ENCODE data around the gene SIGLEC7. TPM values are rescaled to one million over a fixed set of nuclear protein-coding genes. Genes with fewer than 3 reads are reported as not detected.

SIGLEC7 gene
- total RNA-seq, 4 donors from 2014 or later, result not detected

DNA sequence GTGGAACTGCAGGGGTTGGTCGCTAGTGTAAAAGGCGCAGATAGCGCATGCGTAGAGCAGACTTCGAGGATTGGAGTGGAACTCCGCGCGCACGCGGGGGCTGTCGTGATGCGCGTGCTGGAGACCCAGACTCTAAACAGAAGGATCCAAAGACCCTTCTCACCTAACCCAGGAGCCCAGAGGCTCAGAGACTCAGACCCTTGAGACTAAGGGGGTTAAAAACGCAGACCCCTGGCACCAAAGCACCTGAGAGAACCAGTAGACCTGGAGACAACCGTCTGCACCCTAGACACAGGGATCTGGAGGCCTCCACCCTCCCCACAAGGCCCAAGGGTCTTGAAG, 33.3 kb upstream of the SIGLEC7 start:
- intact Hi-C loops (cut with DNase I; ENCODE audit: low total_unique reads), result no loop called here
- peak overlapping the region; percentile 29 for H3K4me3 ChIP-seq (ENCODE audit: low read depth, poor library complexity, severe bottlenecking)
- WGBS, 2 donors, result 1 to 6% methylated on average over 15 of the region's 15 CpGs
- TF ChIP-seq POLR2A (IDR thresholded peaks at IDR 0.05), result no peak
- TF ChIP-seq, protein P1, sequence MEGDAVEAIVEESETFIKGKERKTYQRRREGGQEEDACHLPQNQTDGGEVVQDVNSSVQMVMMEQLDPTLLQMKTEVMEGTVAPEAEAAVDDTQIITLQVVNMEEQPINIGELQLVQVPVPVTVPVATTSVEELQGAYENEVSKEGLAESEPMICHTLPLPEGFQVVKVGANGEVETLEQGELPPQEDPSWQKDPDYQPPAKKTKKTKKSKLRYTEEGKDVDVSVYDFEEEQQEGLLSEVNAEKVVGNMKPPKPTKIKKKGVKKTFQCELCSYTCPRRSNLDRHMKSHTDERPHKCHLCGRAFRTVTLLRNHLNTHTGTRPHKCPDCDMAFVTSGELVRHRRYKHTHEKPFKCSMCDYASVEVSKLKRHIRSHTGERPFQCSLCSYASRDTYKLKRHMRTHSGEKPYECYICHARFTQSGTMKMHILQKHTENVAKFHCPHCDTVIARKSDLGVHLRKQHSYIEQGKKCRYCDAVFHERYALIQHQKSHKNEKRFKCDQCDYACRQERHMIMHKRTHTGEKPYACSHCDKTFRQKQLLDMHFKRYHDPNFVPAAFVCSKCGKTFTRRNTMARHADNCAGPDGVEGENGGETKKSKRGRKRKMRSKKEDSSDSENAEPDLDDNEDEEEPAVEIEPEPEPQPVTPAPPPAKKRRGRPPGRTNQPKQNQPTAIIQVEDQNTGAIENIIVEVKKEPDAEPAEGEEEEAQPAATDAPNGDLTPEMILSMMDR (IDR thresholded peaks at IDR 0.05), result no peak
- no peak for DNase-seq (ENCODE audit: low spot score in 2 of 2)

DNA sequence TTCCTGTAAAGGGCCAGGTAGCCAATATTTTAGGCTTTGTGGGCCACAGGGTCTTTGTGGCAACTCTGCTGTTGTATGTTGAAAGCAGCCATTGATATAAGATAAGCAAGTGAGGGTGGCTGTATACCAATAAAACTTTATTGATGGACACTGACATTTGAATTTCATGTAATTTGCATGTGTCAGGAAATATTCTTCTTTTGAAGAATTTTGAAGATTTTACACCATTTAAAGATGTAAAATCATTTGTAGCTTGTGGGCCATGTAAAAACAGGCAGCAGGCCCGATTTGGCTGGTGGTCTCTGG, 31.5 kb upstream of the SIGLEC7 start:
- 71 to 80% methylated on average over 1 of the region's 1 CpG for WGBS, 2 donors

GRCh38 chr19:51111606-51112005, 30.5 kb upstream of the SIGLEC7 start:
- intact Hi-C loops (cut with DNase I; ENCODE audit: low total_unique reads), result no loop called here
- TF ChIP-seq, protein P1 (IDR thresholded peaks at IDR 0.05), result no peak
- TF ChIP-seq POLR2A (IDR thresholded peaks at IDR 0.05), result no peak
- no peak for DNase-seq (ENCODE audit: low spot score in 2 of 2)
- WGBS, 2 donors, result 42 to 46% methylated on average over 6 of the region's 6 CpGs
- H3K4me3 ChIP-seq (ENCODE audit: low read depth, poor library complexity, severe bottlenecking), result no peak overlapping the region

More for the DNA sequence above, 31.5 kb upstream of the SIGLEC7 start:
- intact Hi-C loops (cut with DNase I; ENCODE audit: low total_unique reads), result no loop called here
- no peak for DNase-seq (ENCODE audit: low spot score in 2 of 2)
- no peak for TF ChIP-seq POLR2A (IDR thresholded peaks at IDR 0.05)
- H3K4me3 ChIP-seq (ENCODE audit: low read depth, poor library complexity, severe bottlenecking), result no peak overlapping the region

DNA sequence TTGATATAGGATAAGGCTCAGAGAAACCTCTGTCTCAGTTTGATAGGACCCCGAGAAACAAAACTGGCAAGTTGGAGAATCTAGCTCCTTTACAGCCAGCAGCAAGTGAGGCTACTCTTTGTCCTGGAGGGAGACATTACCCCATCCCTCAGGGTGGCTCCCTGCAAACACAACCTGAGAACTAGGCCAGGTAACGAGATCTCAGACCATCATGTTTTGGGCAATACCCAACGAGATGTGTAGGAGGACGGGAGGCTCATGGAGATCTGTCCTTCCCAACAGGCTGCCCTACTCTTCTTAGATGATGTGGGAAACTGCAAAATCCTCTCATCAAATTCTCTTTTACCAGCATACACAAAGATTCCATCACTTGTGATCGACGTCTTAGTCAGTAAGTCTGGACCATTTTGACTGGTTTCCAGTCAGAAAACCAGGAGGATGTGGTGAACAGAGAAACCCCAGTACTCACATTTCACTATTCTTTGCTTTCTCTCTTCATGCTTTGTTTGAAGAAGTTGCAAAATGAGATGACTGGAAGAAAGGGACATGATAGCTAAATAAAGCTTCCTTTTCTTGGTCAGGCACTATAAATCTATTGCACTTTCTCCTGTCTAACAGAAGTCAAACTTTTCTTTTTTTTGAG, 27.9 kb upstream of the SIGLEC7 start:
- 75 to 76% methylated on average over 6 of the region's 6 CpGs for WGBS, 2 donors
- intact Hi-C loops (cut with DNase I; ENCODE audit: low total_unique reads), result no loop called here
- no peak for DNase-seq (ENCODE audit: low spot score in 2 of 2)
- TF ChIP-seq, protein P1 (IDR thresholded peaks at IDR 0.05), result no peak
- no peak for TF ChIP-seq POLR2A (IDR thresholded peaks at IDR 0.05)
- no peak overlapping the region for H3K4me3 ChIP-seq (ENCODE audit: low read depth, poor library complexity, severe bottlenecking)

- no peak for DNase-seq (ENCODE audit: low spot score in 2 of 2)
- TF ChIP-seq POLR2A (IDR thresholded peaks at IDR 0.05), result no peak
- TF ChIP-seq, protein P1 (IDR thresholded peaks at IDR 0.05), result no peak
- no peak overlapping the region for H3K4me3 ChIP-seq (ENCODE audit: low read depth, poor library complexity, severe bottlenecking)
- intact Hi-C loops (cut with DNase I; ENCODE audit: low total_unique reads), result no loop called here
- WGBS, 2 donors, result 62 to 69% methylated on average over 6 of the region's 6 CpGs
Observed at GRCh38 chr19:51116736-51117286, 25.3 kb upstream of the SIGLEC7 start.

DNA sequence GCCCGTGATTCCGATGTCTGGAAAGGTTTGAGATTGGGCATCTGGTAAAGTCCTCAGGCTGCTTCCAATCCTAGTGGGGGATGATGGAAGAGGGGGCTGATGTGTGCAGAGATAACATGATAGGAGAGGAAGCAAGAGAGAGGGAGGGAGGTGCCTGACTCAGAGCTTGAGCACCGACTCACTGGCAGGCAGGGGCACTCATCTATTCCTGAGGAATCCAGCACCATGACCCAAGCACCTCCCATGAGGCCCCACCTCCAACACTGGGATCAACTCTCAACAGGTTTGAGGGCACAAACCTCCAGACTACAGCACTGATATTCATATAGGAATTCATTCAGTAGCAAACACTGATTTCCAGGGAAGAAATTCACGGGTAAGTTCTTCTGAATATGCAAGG, 23.0 kb upstream of the SIGLEC7 start:
- TF ChIP-seq POLR2A (IDR thresholded peaks at IDR 0.05), result no peak
- TF ChIP-seq, protein P1 (IDR thresholded peaks at IDR 0.05), result no peak
- intact Hi-C loops (cut with DNase I; ENCODE audit: low total_unique reads), result no loop called here
- no peak overlapping the region for H3K4me3 ChIP-seq (ENCODE audit: low read depth, poor library complexity, severe bottlenecking)
- no peak for DNase-seq (ENCODE audit: low spot score in 2 of 2)
- 54 to 58% methylated on average over 4 of the region's 4 CpGs for WGBS, 2 donors

Measured in lower leg skin (tissue), 4 donors.